ENCODE measurements around the gene SELE.

Gene SELE

GRCh38 chr1:169733924-169734323, at the start of gene SELE:
Gene SELE (minus strand): TSS chr1:169734079. CDS start chr1:169733612, 467 bp downstream.
- no peak for DNase-seq

GRCh38 chr1:169782596-169782995, 48.7 kb upstream of the SELE start:
- DNase-seq: no peak

DNA sequence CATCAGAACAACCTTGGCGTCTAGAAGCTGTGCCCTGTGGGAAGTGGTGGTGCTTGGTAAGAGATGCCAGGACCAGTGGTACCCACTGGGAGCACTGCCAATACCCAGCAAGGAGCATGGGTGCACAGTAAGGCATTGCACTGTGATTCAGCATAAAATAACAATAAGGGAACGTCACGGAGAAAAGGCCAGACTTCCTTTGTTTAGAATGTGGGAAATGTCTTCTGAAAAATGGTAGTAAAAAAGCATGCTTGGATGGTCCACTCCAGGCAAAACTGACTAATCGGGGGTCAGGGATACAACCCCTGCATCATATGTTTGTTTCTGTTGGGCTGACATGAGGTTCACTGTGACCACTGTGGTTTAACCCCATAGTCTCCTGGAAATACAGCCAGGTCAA, 46.1 kb upstream of the SELE start:
- DNase-seq: no peak

DNA sequence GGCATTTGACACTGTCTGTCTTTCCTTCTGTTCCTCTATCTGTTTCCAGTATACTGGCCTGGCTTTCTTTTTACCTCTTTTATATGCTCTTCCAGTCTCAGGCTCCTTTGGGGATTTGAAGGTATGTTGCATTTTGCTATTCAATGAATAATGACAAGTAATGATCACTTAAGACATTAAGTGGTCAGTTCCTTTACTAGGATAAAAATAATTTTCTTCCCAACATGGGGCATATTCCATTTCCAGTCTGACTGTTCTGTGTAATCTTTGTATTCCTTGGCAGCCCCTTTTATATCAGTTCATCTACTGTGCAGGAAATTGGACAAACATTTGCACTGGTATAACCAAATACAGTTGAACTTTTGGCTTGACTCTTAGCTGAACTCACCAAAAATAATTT, 45.3 kb upstream of the SELE start:
- no peak for DNase-seq

- no peak for DNase-seq
Measured at GRCh38 chr1:169776440-169776839, 42.6 kb upstream of the SELE start.

- no peak for DNase-seq
Measured at GRCh38 chr1:169768161-169768560, 34.3 kb upstream of the SELE start.

GRCh38 chr1:169765580-169766331, 31.9 kb upstream of the SELE start:
- no peak for DNase-seq

DNA sequence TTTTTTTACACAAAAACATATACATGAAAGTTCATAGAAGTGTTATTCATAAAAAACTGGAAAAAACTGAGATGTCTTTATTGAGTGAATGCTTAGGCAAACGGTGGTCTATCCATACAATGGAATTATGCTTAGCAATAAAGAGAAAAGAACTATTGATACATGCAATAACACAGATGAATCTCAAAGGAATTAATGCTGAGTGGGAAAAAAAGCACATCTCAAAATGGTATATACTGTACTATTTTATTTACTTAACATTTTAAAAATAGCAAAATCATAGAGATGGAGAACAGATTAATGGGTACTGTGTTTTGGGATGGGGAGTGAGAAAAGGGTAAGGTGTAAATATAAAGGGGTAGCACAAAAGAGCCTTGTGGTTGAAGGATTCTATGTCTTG, 31.0 kb upstream of the SELE start:
- DNase-seq: no peak

DNA sequence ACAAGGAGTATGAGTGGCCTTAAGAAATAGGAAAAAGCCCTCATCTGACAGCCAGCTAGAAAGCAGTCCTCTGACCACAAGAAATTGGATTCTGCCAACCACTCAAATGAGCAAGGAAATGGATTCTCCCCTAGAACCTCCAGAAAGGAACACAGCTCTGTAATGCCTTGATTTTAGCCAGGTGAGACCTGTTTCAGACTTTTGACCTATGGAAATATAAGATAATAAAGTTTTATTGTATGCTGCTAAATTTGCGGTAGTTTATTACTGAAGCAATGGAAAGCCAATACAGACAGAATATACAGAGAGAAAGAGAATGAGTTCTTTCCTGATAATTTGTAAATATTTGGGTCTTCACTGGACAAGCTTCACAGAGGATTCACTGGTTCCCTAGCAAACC, 28.8 kb upstream of the SELE start:
- no peak for DNase-seq

DNA sequence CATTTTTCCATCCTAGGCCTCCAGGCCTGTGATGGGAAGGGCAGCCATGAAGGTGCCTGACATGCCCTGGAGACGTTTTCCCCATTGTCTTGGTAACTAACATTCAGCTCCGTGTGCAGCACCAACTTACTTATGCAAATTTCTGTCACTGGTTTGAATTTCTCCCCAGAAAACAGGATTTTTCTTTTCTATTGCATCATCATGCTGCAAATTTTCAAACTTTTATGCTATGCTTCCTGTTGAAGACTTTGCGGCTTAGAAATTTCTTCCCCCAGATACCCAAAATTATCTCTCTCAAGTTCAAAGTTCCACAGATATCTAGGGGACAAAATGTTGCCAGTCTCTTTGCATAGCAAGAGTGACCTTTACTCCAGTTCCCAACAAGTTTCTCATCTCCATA, 25.2 kb upstream of the SELE start:
- no peak for DNase-seq

DNA sequence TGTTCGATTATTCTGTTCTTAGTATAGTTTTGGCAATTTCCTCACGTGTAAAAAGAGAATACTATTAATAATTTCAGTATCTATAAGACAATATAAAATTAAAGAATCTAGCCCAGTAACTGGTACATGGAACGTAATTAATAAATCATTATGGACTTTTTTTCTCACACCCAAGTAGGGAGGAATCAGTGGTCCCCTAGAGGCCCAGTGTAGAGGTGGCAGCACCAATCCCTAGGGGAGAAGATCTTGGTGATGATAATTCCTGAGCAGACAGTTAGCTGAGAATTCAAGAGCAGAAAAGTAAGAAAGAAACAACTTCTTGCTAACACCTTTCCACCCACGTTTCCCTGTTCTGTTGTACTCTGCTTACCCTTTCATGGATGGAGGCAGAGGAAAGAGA, 19.7 kb upstream of the SELE start:
- no peak for DNase-seq

DNA sequence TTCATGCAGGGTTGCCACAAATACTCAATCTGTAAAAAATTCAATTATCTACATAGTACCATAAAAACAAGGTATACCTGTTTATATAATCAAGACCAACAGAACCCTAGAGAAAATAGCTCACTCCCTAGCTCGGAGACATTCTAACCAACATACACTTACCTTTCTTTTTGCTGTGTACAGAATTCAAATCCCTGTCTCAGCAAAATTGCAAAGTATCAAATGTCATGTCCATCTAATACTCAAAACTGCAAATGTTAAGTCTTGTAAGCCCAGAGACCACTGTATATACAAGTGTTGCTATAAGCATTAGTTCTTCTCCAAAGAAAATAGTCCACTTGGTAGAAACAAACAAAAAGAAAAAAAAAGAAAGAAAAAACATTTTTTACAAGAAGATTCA, 16.2 kb upstream of the SELE start:
- no peak for DNase-seq

DNA sequence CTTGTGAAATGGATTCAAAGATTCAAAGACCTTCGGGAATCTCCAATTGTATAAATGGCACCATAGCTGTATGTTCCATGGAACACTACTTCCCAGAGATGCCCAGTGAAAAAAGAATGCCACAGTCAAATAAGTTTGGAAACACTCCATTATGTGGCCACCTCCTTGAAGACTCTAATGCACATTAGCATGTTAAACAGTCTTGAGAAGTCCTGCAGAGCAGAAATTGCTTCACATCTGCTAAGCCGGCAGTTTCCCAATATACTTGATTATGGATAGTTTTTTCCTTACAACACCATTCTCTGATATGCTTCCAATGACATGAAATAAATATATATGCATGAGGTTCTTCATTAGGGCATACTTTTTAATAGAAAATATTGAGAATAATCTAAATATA, 12.7 kb upstream of the SELE start:
- DNase-seq: no peak

DNA sequence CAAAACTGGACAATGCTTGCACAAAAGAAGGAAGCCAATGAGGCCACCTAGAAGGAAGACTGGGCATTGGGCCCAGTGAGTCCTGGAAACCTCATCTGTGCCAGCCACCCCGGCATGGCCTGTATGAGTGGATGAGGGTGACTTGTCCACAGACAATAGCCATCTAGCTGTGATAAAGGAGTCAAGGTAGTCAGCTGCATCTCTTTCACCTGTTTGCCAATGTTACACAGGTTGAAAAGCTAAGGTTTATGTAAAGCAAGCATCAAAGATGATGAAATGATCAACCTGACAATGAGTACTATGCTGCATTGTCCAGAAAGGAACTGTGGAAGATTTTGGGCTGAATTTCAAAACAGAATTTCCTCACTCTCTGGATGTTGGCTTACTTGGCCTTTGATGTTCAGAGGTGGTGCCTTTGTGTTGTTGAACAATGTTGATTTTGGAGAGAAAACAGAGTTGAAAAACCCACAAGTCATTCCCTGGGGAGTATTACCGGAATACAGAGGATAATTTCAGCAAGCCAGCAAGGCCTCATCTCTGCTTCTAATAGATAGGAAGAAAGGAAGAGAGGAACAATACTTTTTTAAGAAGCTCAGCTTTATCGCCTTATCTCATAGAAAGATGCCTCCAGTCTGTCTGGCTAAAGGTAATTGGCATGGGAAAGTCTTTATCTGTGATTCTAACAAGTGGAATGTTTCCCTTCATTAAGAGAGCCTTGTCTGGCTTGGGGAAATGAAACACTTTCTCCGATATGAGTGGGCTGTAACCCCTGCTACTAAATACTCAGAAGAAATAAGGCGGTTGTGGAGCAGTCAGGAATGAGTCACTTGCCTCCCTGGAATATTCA, 11.4 kb upstream of the SELE start:
- DNase-seq: no peak

DNA sequence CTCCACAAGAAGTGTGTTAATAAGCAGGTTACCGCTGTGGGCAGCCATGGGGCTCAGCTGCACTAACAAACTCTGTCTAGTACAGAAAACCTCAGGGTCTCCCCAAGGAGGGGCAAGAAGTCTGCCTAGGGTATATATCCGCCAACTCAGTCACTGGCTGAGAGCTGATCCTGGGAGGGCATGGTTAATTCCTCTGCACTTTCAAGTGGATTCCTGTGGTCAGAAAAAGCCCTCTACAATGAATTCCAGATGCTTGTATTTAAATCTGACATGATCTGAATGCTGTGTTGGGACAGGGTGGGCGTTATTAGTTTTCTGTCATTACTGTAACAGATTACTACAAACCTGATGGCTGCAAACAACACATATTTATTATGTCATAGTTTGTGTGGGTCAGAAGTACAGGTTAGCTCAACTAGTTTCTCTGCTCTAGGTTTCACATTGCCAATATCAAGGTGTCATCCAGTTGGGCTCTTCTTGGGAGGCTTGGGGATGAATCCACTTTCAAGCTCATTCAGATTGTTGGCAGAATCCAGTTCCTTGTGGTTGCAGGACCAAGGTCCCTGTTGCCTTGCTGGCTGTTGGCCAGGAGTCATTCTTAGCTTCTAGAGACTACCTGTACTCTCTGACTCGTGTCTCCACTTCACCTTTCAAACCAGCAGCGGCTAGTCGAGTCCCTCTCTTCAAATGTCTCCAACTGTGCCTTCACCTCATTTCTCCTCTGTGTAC, 8.0 kb upstream of the SELE start:
- DNase-seq: no peak

GRCh38 chr1:169739980-169740379, 6.1 kb upstream of the SELE start:
- no peak for DNase-seq

- no peak for DNase-seq
Measured at GRCh38 chr1:169731446-169731845, 2.4 kb downstream of the SELE start.

DNA sequence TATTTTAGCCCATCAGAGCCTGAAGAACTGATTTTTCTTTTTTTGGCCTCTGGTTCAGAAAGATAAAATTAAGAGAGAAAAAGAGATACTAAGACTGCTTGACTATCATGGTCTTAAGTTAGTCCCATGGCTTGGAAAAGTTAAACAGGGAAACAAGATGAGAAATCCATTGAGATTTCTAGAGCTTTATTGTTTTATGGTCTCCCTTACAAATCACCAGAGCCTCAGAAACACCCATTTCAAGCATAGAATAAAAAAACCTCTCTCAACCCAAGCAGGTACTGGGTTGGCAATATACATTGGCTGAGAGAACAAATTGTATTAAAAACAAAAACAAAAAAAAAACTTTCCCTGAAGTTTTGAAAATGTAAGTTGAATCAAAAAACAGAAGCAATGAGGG, 3.9 kb downstream of the SELE start:
- DNase-seq: no peak

DNA sequence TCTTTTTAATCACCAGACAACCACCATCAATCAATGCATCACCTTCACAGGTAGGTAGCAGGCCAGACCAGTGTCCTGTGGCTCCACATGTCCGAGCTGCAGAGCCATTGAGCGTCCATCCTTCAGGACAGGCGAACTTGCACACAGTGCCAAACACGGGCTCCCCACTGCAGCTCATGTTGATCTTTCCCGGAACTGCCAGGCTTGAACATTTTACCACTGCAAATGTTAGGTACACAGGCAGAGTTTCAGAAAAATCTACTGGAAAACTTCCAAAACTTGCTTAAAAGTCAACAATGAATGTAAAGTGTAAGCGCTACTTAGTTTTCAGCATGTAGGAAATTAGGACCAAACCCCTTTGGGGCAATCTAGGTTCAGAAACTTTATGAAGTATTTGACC, 6.6 kb downstream of the SELE start:
- DNase-seq: no peak

- no peak for DNase-seq
Measured at GRCh38 chr1:169726851-169727250, 7.0 kb downstream of the SELE start.

DNA sequence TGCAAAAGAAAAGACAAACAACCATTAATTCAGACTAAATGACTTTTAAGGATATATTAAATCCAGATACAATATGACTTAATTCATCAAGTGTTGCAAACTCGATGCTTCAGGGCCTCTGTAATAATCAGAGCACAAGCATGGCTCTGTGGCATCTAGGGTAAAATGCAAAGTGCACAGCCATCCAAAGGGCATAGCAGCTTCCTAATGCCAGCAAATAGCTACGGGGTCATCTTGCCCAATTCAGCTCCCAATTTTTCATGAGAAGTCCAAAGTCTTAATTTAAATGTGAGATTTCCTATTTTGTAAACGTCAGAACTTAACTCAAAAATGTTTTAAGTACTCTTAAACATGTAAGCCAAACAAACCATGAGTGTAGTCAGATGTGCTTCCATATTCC, 7.9 kb downstream of the SELE start:
- no peak for DNase-seq

GRCh38 chr1:169724168-169724567, 9.7 kb downstream of the SELE start:
- DNase-seq: no peak

GRCh38 chr1:169723763-169724162, 10.1 kb downstream of the SELE start:
- no peak for DNase-seq

DNA sequence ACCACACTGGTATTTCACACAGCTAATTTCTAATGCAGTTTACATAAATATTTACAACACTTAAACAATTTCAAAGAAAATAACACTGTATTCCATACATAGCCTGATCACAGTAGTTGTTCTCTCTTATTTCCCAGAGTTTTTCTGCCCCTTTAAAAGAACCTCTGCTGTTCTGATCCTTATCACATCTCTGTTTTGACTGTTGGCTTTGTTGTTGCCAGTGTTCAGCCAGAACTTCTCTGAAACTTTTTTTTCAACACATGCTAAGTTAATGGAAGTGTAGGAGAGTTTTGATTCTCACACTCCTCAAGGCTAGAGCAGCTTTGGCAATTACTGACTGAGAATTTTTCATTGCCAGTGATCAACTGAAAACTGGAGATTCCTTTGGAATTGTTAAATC, 11.1 kb downstream of the SELE start:
- DNase-seq: no peak

All from NCI-H510A (cell line).